Gastroesophageal sphincter (tissue), 3 donors: ENCODE measurements around the gene OMG.

ENCODE experiments used
- CTCF ChIP-seq, 4 experiments: fragments of 200-600 bp in 2 of 4; fragments of 450-650 bp in 2 of 4; sonication (generic) in 1 of 4; IDR thresholded peaks; one replicate each; pipeline ENCODE4 v1.5.1; 2017 to 2019; ENCODE audit warnings: antibody characterized with exemption in 4 of 4, mild to moderate bottlenecking in 2 of 4, moderate library complexity in 2 of 4
- EP300 ChIP-seq: sonication (generic); formaldehyde crosslinking; IDR thresholded peaks from one replicate; pipeline ENCODE4 v1.6.1; 2017; ENCODE audit warnings: antibody characterized with exemption, mild to moderate bottlenecking
- POLR2A ChIP-seq, 2 donors: fragments of 450-650 bp; IDR thresholded peaks; one replicate each; pipeline ENCODE4 v1.6.1; 2017; ENCODE audit warnings: antibody characterized with exemption in 2 of 2, mild to moderate bottlenecking in 2 of 2, moderate library complexity in 1 of 2
- POLR2AphosphoS5 ChIP-seq: sonication (generic); formaldehyde crosslinking; IDR thresholded peaks from one replicate; pipeline ENCODE4 v1.6.1; 2017; ENCODE audit warnings: antibody characterized with exemption

- TF ChIP-seq CTCF (IDR thresholded peaks at IDR 0.05) (no peak), EP300 (no peak), POLR2AphosphoS5 (no peak), POLR2A (IDR thresholded peaks at IDR 0.05) (no peak)
Measured at GRCh38 chr17:31313982-31314781, 17.1 kb upstream of the OMG start, which contains the start of gene EVI2B.
